Measurements from ENCODE around the gene MRPL32. TPM values are rescaled to one million over a fixed set of nuclear protein-coding genes. Genes with fewer than 3 reads are reported as not detected.

MRPL32 gene
- total RNA-seq, 1 experiment from 2014 or later: 101 TPM

DNA sequence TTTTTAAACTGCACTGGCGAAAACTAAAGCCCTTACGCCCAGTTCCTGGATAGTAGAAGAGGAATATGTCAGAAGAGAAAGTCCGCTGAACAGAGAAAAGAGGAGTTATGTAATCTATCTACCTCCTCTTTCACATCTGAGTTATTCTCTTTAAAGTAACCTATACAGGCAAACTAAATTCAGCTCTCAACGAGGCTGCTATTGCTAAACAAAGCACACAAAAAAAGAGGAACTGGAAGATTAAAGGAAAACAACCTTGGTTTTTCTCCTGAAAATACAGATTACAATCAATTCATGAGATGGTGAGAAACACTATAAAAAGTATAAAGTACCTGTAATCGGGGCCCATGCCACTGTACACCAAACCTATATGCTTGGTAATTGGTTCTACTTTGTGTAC is 6.0 kb upstream of the MRPL32 start:
- Histone ChIP-seq H3K27ac (ENCODE audit: insufficient read length, low read depth, low read length) (no peak overlapping the region), H2BK20ac (ENCODE audit: low read depth, low read length, poor library complexity, severe bottlenecking) (no peak overlapping the region), H2AK5ac (ENCODE audit: insufficient read length, low read length) (no peak overlapping the region), H3K14ac (ENCODE audit: insufficient read depth, low read length) (no peak overlapping the region), H3K23me2 (ENCODE audit: insufficient read length, low read depth, low read length, poor library complexity, severe bottlenecking) (peaks cover 3% of the 10 kb centered on the region), H4K20me1 (ENCODE audit: control insufficient read depth, insufficient read depth, insufficient read length) (no peaks in the 10 kb centered on the region), H3K79me2 (ENCODE audit: insufficient read depth, low read length) (peaks cover 29% of the 10 kb centered on the region), H3K9me3 (ENCODE audit: control insufficient read depth, low read depth, low read length) (no peaks in the 10 kb centered on the region), H4K5ac (ENCODE audit: insufficient read length, low read depth, low read length) (no peak overlapping the region), H2BK12ac (ENCODE audit: insufficient read length, low read depth, low read length) (no peak overlapping the region), H2BK5ac (ENCODE audit: insufficient read length, low read length) (no peak overlapping the region), H3K27me3 (ENCODE audit: insufficient read depth, low read length) (no peaks in the 10 kb centered on the region), H2BK120ac (ENCODE audit: low read depth, low read length, poor library complexity, severe bottlenecking) (no peak overlapping the region), H4K91ac (ENCODE audit: insufficient read length, low read depth, low read length) (no peak overlapping the region), H3K4ac (ENCODE audit: low read depth, low read length) (no peak overlapping the region), H3K56ac (ENCODE audit: insufficient read length, low read depth, low read length) (no peak overlapping the region), H3K23ac (ENCODE audit: insufficient read length, low read depth, low read length) (no peak overlapping the region), H2BK15ac (ENCODE audit: low read depth, low read length) (no peak overlapping the region), H4K8ac (replicated peaks; ENCODE audit: insufficient read length, low read depth, low read length) (no peak overlapping the region), H3K9ac (ENCODE audit: extremely low read depth, insufficient read length, low read length) (no peak overlapping the region), H3K4me2 (ENCODE audit: insufficient read depth, insufficient read length, low read length) (no peak overlapping the region), H3T11ph (ENCODE audit: low read length) (no peak overlapping the region), H3K79me1 (ENCODE audit: insufficient read depth, low read depth, low read length, poor library complexity, severe bottlenecking) (peaks cover 3% of the 10 kb centered on the region), H3K18ac (ENCODE audit: insufficient read length, low read depth, low read length) (no peak overlapping the region), H3K4me1 (ENCODE audit: insufficient read depth, low read length) (no peaks in the 10 kb centered on the region), H2AFZ (ENCODE audit: low read length) (no peak overlapping the region)
- Mint-ChIP-seq H3K36me3 (ENCODE audit: insufficient read depth in 1 of 3, low read depth in 3 of 3) (peaks cover 33 to 71% (median 61%) of the 10 kb centered on the region in 3 experiments; a peak in 6 of 7 replicates), H3K9me3 (no peaks in the 10 kb centered on the region), H3K27ac (no peak overlapping the region), H3K4me3 (no peak overlapping the region), H3K4me1 (peaks cover 14 to 33% of the 10 kb centered on the region in 2 experiments), H3K27me3 (ENCODE audit: low read depth) (no peaks in the 10 kb centered on the region)
- no CpG with 5 or more reads among the region's 5 CpGs for WGBS (ENCODE audit: extremely low coverage, insufficient read length, low lambda C conversion rate)
- no peak for DNase-seq
- TF ChIP-seq, protein P1, sequence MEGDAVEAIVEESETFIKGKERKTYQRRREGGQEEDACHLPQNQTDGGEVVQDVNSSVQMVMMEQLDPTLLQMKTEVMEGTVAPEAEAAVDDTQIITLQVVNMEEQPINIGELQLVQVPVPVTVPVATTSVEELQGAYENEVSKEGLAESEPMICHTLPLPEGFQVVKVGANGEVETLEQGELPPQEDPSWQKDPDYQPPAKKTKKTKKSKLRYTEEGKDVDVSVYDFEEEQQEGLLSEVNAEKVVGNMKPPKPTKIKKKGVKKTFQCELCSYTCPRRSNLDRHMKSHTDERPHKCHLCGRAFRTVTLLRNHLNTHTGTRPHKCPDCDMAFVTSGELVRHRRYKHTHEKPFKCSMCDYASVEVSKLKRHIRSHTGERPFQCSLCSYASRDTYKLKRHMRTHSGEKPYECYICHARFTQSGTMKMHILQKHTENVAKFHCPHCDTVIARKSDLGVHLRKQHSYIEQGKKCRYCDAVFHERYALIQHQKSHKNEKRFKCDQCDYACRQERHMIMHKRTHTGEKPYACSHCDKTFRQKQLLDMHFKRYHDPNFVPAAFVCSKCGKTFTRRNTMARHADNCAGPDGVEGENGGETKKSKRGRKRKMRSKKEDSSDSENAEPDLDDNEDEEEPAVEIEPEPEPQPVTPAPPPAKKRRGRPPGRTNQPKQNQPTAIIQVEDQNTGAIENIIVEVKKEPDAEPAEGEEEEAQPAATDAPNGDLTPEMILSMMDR (conservative IDR thresholded peaks at IDR 0.05): no peak

All from H9 (cell line).